ENCODE data around the gene SAMD7.

SAMD7 gene

DNA sequence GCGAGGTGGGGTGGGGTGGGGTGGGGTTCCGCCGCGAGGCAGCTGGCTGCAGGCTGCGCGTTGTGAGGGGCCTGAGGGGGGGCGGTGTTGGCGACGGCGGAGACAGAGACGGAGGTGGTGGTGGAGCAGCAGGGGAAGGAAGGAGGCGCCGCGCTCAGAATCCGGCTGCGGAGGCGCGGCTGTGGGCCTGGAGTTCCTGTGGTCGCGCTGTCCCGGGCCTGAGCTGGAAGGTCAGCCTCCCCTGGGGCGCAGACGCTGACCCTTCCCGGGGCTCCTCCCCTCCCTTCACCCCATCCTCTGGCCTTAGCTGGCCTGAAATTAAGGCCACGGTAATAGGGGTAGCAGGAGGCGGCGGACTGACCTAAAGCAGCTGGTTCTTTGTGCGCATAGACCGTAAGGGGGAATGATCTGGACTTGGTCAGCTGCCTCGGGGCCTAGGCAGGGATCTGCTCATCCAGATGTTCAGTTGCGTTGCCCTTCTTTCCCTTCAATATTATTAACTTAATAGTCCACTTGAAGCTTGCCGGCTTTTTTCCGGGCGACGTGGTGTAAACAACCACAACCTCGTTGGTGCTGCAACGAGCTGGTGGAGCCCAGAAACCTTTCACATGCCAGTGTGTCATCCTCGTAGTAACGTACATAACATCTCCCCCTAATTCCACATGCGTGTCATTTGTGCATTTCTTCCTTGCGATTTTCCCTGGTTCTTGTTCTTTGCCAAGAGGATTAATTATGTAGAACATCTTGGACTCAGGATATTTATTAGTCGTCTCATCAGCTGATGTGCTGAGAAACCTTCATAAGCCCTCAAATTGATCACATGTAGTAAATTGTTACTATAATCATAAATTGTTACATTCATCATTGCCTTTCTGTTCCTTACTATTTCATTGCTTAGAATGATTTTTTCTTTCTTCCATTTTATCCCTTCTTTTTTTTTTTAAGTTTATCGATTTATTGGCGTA is 55.9 kb downstream of the SAMD7 start:
- DNase-seq = no peak

DNA sequence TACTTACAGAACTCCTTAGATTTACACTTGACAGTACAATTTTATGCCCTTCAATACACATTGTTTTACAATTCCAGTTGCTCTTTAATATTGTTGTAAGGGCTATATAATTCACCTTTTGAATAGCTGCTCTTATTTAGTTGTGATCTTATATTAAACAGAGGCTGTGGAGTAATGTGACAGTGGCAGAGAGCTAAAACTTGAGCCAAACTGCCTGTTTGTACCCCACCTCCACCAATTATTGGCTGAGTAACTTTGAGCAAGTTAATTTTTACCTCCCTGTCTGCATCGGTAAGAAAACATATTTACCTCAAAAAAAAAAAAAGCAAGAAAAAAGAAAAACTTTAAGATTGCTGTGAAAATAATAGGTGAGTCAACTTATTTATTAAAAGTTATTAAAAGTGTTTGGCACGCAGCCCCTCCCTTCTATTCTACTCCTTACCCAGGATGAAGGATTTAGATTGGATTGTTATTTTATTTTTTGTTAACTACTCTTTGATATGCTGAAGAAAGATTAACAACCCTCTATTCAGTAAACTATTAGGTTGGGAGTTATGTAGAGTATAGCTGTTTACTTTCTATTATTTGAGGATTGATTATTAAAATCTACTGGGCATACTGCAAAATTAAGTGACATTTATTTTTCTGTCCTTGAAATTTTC is 57.0 kb downstream of the SAMD7 start:
- no peak for DNase-seq

DNA sequence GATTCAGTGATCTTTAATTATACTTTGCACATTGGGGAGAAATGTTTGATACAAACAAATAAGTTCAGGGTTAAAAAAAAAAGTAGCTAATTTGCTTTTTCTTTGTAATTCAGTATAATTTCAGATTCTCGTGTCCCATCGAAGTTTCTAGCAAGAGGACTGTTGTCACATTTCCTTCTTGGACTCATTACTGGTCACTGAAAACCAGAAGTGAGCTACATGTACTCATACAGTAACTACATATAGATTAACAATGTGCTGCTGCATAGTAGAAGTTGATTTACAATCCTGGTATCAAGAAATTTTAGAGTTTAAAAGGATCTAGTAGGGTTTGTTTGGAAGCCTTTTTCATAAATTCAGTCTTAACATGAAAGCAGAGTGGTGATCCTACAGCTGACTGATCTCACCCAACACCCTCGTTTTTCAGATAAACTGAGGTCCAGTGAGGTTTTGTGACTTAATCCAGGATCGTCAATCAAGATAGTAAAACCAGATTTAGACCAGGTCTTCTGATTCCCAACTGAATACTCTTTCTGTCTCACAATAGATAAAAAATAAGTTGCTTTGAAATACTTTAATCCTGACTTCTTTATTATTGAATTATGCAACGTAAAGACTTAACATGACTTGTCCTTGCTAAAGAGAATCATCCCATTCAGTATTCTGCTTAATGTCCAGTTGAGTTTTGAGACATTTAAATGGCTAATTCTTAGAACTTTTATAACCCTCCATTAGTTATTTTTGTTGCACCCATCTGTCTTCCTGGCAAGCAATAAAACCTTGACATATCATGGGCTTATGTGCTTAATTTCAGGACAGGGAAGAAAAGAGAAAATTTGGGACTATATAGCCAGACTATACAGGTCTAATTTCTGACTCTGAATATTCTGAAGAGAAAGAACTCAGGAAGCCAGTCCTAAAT is 58.1 kb downstream of the SAMD7 start:
- DNase-seq = no peak

DNA sequence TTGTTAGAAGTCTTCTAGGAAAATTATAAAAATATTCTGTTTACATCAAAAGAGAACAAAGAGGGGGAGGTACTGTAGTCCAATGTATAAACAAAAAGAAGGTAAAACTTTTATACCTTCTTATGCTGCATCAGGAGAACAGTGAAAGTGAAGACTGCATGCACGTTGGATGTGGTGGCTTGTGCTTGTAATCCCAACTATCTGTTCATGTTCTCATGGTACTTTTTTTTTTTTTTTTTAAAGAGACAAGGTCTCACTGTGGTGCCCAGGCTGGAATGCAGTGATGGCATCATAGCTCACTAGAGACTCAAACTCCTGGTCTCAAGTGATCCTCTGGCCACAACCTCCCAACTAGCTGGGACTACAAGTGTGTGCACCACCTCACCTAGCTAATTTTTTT is 59.5 kb downstream of the SAMD7 start:
- DNase-seq = no peak

DNA sequence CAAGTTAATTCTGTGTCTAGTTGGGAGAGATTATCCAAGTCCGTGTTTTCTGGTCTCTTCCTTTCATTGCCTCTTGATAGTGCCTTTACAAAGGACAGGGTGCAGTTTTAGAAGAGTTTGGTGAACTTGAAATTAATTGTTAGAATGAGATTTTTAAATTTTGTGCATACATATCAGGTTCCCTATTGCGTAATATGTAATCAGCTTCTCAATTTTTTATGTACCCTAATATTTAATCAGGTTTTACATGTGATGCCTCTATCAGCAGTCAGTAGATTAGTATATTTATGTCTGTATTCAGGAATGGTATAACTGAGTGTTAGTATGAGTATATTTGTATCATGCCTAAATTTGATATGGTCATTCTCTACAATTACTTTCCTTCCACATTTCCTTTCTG is 60.1 kb downstream of the SAMD7 start:
- DNase-seq = no peak

DNA sequence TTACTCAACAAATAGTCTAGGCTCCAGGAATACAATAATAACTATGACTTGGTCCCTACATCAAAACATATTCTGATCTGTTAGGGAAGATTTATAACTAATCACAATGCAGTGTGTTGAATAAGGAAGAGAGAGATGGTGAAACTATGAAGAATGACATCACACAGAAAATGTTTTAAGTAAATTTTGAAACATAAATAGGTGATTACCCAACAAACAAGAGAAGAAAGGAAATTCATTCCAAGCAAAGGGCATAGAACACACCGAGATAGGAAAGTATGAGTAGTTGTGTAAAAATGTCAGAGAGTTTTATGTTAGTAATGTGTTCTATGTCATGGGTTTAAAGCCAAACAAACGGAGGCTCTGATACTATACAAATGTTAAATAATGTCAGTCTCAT is 68.7 kb downstream of the SAMD7 start:
- no peak for DNase-seq

DNA sequence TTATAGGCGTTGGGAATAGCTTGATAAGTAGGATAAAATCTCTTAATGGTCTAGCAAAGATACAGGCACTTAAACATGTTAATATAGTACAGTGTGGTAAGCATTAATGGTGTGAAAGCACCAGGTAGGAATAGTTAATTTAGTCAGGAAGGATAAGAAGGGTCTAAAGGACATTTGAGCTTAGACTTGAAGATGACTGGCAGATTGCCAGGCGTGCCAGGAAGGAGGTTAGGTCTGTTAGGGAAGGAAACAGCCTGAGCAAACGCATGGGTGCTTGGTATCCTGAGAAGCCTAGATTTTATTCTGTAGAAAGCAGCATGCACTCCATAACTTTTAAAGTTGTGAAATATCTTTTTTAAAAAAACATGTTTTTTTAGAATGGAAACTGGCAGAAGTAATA is 72.9 kb downstream of the SAMD7 start:
- no peak for DNase-seq

All from activated CD8-positive, alpha-beta memory T cell treated with anti-CD3 and anti-CD28 coated beads for 24 hours (primary cell).